Activated CD8-positive, alpha-beta memory T cell treated with anti-CD3 and anti-CD28 coated beads, Interleukin-2, amount 10 ng/mL, durations not matched to agents 7 days and 5 days (primary cell): ENCODE measurements around the gene AKT1. TPM values are rescaled to one million over a fixed set of nuclear protein-coding genes. Genes with fewer than 3 reads are reported as not detected.
"Not testable (repeated sequence)": the region's sequence is repeated elsewhere in the genome, so short reads cannot be mapped to it uniquely, and the experiment has no call there.

ENCODE experiments used
- ATAC-seq: fragments of 150-1000 bp; cut with Tn5 transposase; one replicate; pipeline ENCODE4 v1.10.0; 2021; ENCODE audit warnings: moderate library complexity
- CTCF ChIA-PET: fragments of 350-600 bp; sonication (Branson Sonifier 250); formaldehyde crosslinking; loops from one replicate; lab custom pipeline; 2021; ENCODE audit warnings: antibody characterized with exemption; lab: Charles Lee
- DNase-seq: peaks from one replicate; pipeline ENCODE4 v3.0.0-alpha.2; 2020
- H3K27ac Mint-ChIP-seq: one replicate; pipeline ENCODE4 v1.8.0; 2021; ENCODE audit warnings: mild to moderate bottlenecking, mixed read lengths
- H3K27me3 Mint-ChIP-seq: one replicate; pipeline ENCODE4 v1.8.0; 2021; ENCODE audit warnings: mixed read lengths
- H3K36me3 Mint-ChIP-seq: one replicate; pipeline ENCODE4 v1.8.0; 2021; ENCODE audit warnings: mild to moderate bottlenecking, mixed read lengths
- H3K4me1 Mint-ChIP-seq: one replicate; pipeline ENCODE4 v1.8.0; 2021; ENCODE audit warnings: mixed read lengths
- H3K4me3 Mint-ChIP-seq: one replicate; pipeline ENCODE4 v1.8.0; 2021; ENCODE audit warnings: mild to moderate bottlenecking, moderate library complexity, mixed read lengths
- H3K9me3 Mint-ChIP-seq: one replicate; pipeline ENCODE4 v1.8.0; 2022; ENCODE audit warnings: low read depth, mixed read lengths
- total RNA-seq, 2 experiments: library from RNA; stranded (reverse); gene quantifications; one replicate each; pipeline ENCODE4 v1.2.3, GENCODE V29; 2021

Gene AKT1
- total RNA-seq, 2 experiments from 2014 or later: 178 to 202 TPM

- no peaks in the 10 kb centered on the region for H3K9me3 Mint-ChIP-seq
- CTCF ChIA-PET: no interaction called here
- no peak overlapping the region for H3K4me3 Mint-ChIP-seq
- H3K4me1 Mint-ChIP-seq: no peaks in the 10 kb centered on the region
- DNase-seq (no peak), ATAC-seq (no peak)
- H3K27me3 Mint-ChIP-seq: no peaks in the 10 kb centered on the region
- no peaks in the 10 kb centered on the region for H3K36me3 Mint-ChIP-seq
- H3K27ac Mint-ChIP-seq: no peak overlapping the region
Observed at GRCh38 chr14:104734051-104734587, 61.4 kb downstream of the AKT1 start.

- Mint-ChIP-seq H3K36me3 (no peaks in the 10 kb centered on the region), H3K27ac (no peak overlapping the region), H3K4me3 (no peak overlapping the region), H3K27me3 (no peaks in the 10 kb centered on the region), H3K4me1 (no peaks in the 10 kb centered on the region), H3K9me3 (no peaks in the 10 kb centered on the region)
- no peak for ATAC-seq
- no peak for DNase-seq
- CTCF ChIA-PET: interaction anchor here (1.0 kb wide), 1 partner anchor 94 kb away, joined by 3 read pairs; no protein-coding TSS in a partner anchor
Observed at GRCh38 chr14:104732931-104733681, 62.4 kb downstream of the AKT1 start.

GRCh38 chr14:104732355-104732804 lies 63.2 kb downstream of the AKT1 start:
- Mint-ChIP-seq H3K9me3 (no peaks in the 10 kb centered on the region), H3K27me3 (no peaks in the 10 kb centered on the region), H3K4me3 (no peak overlapping the region), H3K4me1 (no peaks in the 10 kb centered on the region), H3K27ac (no peak overlapping the region), H3K36me3 (no peaks in the 10 kb centered on the region)
- DNase-seq (no peak), ATAC-seq (no peak)
- CTCF ChIA-PET: no interaction called here

DNA sequence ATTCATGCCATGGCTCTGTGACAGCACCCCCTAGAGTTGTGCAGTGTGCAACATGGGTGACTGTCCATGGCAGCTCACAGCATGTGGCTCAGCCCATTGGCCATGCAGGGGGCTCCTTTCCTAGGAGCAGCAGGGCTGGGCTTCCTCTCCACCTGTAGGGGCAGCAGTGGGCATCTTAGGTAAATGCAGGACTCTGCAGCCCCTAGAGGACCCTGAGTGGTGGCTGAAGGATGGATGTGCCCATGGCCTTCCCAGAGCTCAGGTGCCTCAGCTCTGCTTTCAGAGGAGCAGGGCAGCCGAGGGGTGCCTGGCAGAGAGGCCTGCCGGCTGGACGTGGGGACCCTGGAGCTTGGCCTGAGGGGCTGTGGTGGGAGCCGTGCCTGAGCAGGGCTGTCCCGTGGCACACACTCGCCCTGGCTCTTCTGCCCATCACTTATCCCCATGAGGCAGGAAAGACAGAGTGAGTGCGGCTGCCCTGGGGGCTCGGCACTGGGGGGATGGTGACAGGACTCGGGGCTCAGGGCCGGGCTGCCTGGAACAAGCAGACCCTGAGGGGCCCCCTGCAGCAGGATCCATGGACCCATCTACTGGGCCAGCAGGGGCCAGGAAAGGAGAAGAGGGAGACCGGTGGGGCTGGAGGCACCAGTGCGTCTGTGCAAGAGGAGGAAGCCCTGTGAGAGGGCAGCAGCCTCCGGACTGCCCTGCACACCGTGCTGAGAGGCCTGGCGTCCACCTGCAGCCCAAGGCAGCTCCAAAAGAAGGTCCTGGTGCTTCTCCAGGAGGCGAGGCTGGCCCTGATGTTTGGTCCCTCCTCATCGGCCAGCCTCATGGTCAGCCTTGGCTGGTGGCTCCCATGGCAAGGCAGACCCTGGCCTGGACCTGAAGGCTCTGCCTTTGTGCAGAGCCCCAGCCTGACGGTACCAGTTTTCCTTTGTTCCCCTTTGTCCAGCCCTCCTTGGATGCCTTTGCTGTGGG lies 63.9 kb downstream of the AKT1 start:
- peak; percentile 37 for ATAC-seq
- DNase-seq: no peak
- H3K4me3 Mint-ChIP-seq: no peak overlapping the region
- H3K36me3 Mint-ChIP-seq: no peaks in the 10 kb centered on the region
- CTCF ChIA-PET: interaction anchor here (0.6 to 1.3 kb wide), 2 partner anchors 37 to 417 kb away, joined by 3 read pairs; no protein-coding TSS in a partner anchor
- no peaks in the 10 kb centered on the region for H3K9me3 Mint-ChIP-seq
- H3K27ac Mint-ChIP-seq: no peak overlapping the region
- no peaks in the 10 kb centered on the region for H3K27me3 Mint-ChIP-seq
- no peaks in the 10 kb centered on the region for H3K4me1 Mint-ChIP-seq

DNA sequence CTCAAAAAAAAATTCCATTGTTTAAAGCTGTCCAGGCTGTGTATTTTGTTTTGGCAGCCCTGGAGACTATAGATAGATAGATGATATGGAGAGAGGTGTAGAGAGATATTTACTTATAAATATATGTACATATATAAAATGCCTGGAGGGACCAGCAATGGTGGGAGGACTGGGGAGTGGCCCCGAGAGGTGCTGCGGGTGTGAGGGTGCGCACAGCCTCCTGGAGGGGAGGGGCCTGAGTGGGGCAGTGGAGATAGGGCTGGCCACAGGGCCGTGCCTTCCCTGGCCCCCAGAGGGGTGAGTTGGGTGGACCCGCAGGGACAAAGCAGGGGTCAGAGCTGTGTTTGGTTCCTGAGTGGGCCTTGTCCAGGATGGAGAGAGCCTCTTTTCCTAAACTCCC lies 65.1 kb downstream of the AKT1 start:
- Mint-ChIP-seq H3K27me3 (no peaks in the 10 kb centered on the region), H3K9me3 (no peaks in the 10 kb centered on the region), H3K4me3 (no peak overlapping the region), H3K27ac (no peak overlapping the region), H3K36me3 (no peaks in the 10 kb centered on the region), H3K4me1 (no peaks in the 10 kb centered on the region)
- ATAC-seq: no peak
- CTCF ChIA-PET: no interaction called here
- no peak for DNase-seq

- H3K9me3 Mint-ChIP-seq: no peaks in the 10 kb centered on the region
- H3K27ac Mint-ChIP-seq: no peak overlapping the region
- peaks cover under 1% of the 10 kb centered on the region for H3K4me1 Mint-ChIP-seq
- CTCF ChIA-PET: no interaction called here
- no peaks in the 10 kb centered on the region for H3K36me3 Mint-ChIP-seq
- H3K4me3 Mint-ChIP-seq: no peak overlapping the region
- DNase-seq: no peak
- ATAC-seq: no peak
- H3K27me3 Mint-ChIP-seq: no peaks in the 10 kb centered on the region
Observed at GRCh38 chr14:104729835-104730181, 65.7 kb downstream of the AKT1 start.

DNA sequence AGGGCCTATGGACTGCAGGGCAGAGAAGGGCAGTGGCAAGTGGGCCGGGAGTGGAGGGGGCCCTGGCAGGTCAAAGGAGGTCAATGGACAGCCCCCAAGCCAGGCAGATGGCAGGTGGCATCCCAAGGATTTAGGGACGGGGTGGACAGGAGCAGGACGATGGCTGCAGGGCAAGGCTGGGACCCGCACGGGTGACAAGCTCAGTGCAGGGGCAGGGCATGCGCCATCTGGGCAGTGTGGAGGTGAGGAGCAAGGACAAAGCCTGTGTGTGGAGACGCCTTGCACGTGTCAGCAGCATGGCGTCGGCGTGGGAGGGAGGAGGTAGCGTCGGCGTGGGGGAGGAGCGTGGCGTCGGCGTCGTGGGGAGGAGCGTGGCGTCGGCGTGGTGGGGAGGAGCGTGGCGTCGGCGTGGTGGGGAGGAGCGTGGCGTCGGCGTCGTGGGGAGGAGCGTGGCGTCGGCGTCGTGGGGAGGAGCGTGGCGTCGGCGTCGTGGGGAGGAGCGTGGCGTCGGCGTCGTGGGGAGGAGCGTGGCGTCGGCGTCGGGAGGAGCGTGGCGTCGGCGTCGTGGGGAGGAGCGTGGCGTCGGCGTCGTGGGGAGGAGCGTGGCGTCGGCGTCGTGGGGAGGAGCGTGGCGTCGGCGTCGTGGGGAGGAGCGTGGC lies 66.2 kb downstream of the AKT1 start:
- H3K9me3 Mint-ChIP-seq, H3K4me3 Mint-ChIP-seq, H3K36me3 Mint-ChIP-seq, H3K4me1 Mint-ChIP-seq, ATAC-seq, DNase-seq, CTCF ChIA-PET, H3K27me3 Mint-ChIP-seq, H3K27ac Mint-ChIP-seq: not testable (repeated sequence)

DNA sequence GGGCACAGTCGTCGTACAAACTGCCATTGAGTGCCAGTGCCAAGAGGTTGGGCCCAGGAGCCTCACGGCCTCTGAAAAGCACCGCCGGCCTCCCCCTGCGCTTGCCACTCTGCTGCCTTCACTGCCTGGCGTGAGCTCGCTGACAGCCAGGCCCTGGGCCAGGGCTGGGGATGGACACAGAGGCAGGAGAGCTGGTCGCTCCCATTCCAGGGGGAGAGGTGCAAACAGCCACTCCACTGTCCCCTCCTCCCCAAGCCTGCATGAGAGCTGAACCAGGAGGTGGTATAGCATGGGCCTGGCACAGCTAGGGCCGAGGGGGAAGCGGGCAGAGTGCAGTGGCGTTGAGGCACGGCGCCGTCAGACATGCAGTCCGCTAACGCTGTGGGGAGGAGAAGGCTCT lies 66.9 kb downstream of the AKT1 start:
- Mint-ChIP-seq H3K36me3 (no peaks in the 10 kb centered on the region), H3K4me1 (peaks cover 1% of the 10 kb centered on the region), H3K27ac (no peak overlapping the region), H3K27me3 (no peaks in the 10 kb centered on the region), H3K4me3 (no peak overlapping the region), H3K9me3 (no peaks in the 10 kb centered on the region)
- DNase-seq: no peak
- CTCF ChIA-PET: no interaction called here
- no peak for ATAC-seq

- no peak for DNase-seq
- no peak for ATAC-seq
- H3K36me3 Mint-ChIP-seq: no peaks in the 10 kb centered on the region
- H3K27me3 Mint-ChIP-seq: no peaks in the 10 kb centered on the region
- H3K9me3 Mint-ChIP-seq: no peaks in the 10 kb centered on the region
- no peak overlapping the region for H3K4me3 Mint-ChIP-seq
- CTCF ChIA-PET: interaction anchor here (1.1 kb wide), 1 partner anchor 18 kb away, joined by 4 read pairs; no protein-coding TSS in a partner anchor
- H3K4me1 Mint-ChIP-seq: peaks cover 1% of the 10 kb centered on the region
- H3K27ac Mint-ChIP-seq: no peak overlapping the region
Observed at GRCh38 chr14:104726600-104727451, 68.7 kb downstream of the AKT1 start.

DNA sequence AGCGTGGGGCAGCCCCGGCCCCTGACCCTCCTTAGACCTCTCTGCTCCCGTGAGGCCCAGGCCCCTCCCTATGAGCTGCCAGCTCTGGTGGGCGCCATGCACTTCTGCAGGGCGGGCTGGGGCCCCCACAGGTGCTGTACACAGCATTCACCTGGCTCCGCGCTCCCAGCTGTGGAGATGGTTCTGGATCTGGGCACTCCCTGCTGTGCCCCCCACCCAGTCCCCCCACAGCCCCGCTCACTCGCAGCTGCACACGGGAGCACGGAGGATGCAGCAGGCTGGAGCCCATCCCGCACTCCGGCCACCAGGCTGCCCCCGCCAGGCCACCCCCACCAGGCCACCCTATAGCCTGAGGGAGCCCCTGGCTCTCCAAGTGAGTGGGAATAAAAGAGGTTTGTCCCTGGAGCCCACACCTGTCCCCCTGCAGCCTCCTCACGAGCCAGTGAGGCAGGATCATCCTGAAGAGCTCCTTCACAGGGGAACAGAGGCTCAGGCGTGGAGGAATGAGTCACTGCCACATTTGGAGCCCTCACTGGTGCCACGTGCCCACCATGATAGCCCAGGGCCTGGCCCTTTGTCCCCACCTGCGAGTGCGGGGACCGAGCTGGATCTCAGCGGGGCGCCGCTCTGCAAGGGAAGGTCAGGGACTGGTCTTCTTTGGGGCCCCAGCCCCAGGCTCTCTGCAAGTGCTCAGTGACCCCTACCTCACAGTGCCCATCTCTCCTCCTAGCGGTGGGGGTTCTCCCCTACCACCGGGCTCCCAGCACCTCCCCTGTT lies 69.6 kb downstream of the AKT1 start:
- CTCF ChIA-PET: interaction anchor here (1.1 to 2.9 kb wide), 3 partner anchors 17 to 27 kb away, joined by 4 to 9 read pairs (median 5); partner anchors contain the start of gene SIVA1
- no peaks in the 10 kb centered on the region for H3K9me3 Mint-ChIP-seq
- ATAC-seq (no peak), DNase-seq (no peak)
- no peaks in the 10 kb centered on the region for H3K36me3 Mint-ChIP-seq
- no peak overlapping the region for H3K4me3 Mint-ChIP-seq
- no peak overlapping the region for H3K27ac Mint-ChIP-seq
- no peaks in the 10 kb centered on the region for H3K27me3 Mint-ChIP-seq
- H3K4me1 Mint-ChIP-seq: peaks cover 1% of the 10 kb centered on the region

DNA sequence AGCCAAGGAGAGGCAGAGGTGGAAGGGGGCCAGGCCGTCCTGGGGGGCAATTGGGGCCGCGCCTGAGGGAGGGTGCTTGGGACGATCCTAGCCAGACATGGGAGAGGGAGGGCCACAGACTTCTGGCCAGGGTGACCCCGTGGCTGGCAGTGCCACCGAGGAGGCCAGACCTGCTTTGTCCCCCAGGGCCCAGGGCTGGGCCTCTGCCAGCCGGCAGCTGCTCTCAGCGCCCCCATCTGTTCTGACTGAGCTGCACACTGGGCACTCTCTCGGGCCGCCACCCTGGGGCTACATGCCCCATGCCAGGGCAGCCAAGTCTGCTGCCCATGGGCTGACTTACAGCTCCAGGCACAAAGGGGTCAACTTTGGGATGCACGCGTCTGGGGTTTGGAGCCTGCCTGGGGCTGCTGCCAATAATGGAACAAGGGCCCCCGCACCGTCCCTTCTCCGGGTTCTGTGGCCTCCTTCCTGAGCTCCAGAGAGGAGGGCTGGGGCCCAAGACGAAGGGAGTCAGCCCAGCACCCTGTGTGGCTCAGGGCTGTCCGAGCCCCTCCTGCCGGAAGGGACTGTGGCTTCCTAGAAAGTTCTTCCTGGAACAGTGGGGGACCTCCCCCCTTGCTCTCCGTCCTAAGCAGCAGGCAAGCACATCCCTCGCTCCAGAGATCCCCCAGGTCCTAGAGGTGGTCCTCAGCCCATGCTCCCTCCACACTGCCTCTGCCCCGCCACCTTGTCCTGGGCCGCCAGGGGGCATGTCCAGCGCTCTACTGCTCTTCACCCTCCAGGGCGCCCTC lies 70.4 kb downstream of the AKT1 start:
- Mint-ChIP-seq H3K27me3 (no peaks in the 10 kb centered on the region), H3K4me1 (peaks cover 1% of the 10 kb centered on the region), H3K36me3 (no peaks in the 10 kb centered on the region), H3K27ac (no peak overlapping the region), H3K9me3 (no peaks in the 10 kb centered on the region), H3K4me3 (no peak overlapping the region)
- ATAC-seq: no peak
- CTCF ChIA-PET: interaction anchor here (1.5 to 2.9 kb wide), 3 partner anchors 14 to 27 kb away, joined by 3 to 9 read pairs (median 5); partner anchors contain the start of gene SIVA1
- no peak for DNase-seq
